ENCODE data around the gene PLA2R1. TPM values are rescaled to one million over a fixed set of nuclear protein-coding genes. Genes with fewer than 3 reads are reported as not detected.

Gene PLA2R1
- total and polyA plus RNA-seq, 10 of the 15 experiments (the other 5 are each of a cell fraction or from before 2014, with no cell fraction given), result 0.01 to 0.05 (median 0.02) TPM; not detected in 6

DNA sequence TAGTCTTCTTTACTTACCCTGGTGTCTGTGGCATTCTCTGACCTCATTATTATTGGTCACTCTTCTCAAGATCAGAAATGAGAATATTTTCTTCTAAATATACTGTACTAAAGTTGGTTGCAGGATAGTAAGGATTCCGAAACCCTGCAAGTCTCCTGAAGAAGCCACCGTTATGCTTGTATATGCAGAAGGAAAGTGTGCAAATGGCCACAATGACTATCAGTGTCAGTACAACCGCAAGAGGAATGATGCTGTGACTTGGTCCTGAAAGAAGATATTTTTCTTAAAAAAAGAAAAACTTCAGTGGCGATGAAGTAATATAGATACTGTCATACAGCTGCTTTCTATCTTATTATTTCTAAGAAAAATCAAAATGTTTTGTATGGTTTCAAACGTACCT, 120.7 kb downstream of the PLA2R1 start:
- TF ChIP-seq, protein P1, sequence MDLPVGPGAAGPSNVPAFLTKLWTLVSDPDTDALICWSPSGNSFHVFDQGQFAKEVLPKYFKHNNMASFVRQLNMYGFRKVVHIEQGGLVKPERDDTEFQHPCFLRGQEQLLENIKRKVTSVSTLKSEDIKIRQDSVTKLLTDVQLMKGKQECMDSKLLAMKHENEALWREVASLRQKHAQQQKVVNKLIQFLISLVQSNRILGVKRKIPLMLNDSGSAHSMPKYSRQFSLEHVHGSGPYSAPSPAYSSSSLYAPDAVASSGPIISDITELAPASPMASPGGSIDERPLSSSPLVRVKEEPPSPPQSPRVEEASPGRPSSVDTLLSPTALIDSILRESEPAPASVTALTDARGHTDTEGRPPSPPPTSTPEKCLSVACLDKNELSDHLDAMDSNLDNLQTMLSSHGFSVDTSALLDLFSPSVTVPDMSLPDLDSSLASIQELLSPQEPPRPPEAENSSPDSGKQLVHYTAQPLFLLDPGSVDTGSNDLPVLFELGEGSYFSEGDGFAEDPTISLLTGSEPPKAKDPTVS (IDR thresholded peaks at IDR 0.05; ENCODE audit: low read depth, low read length), result no peak
- TF ChIP-seq CEBPB (IDR thresholded peaks at IDR 0.05; ENCODE audit: borderline replicate concordance in 1 of 2, low read depth in 2 of 2, low read length in 2 of 2), result no peak
- no peak for TF ChIP-seq PML (IDR thresholded peaks at IDR 0.05; ENCODE audit: low read length)
- no peaks in the 10 kb centered on the region for H3K79me2 ChIP-seq (ENCODE audit: control insufficient read depth, insufficient read depth, low read length)
- H3K4me1 ChIP-seq (ENCODE audit: control insufficient read depth, insufficient read depth, low read length), result no peaks in the 10 kb centered on the region
- no peak overlapping the region for H2AFZ ChIP-seq (ENCODE audit: control insufficient read depth, low read depth, low read length)
- in situ Hi-C loops (cut with MboI), result no loop called here
- ChIA-PET SMC1A (ENCODE audit: uncharacterized antibody, unreplicated experiment) (interaction anchor here (0.8 to 51.7 kb wide), 3 partner anchors 40 to 801 kb away, joined by 3 to 1536 read pairs (median 4); partner anchors contain the start of gene LY75), POLR2A (no interaction called here), RAD21 (ENCODE audit: unreplicated experiment) (interaction anchor here (1.3 to 3.8 kb wide), 2 partner anchors 26 to 42 kb away, joined by 3 to 28 read pairs; no protein-coding TSS in a partner anchor), CTCF (interaction anchor here (0.7 to 6.3 kb wide), 6 partner anchors 14 to 228 kb away, joined by 3 to 72 read pairs (median 12); partner anchors contain the start of gene MARCHF7)
- H4K20me1 ChIP-seq (ENCODE audit: control insufficient read depth, insufficient read depth), result no peaks in the 10 kb centered on the region
- DNase-seq (ENCODE audit: low read depth, low spot score) (no peak), ATAC-seq (no peak), FAIRE-seq (no peak)
- no TSS peak for BruUV-seq (replicated peaks)
- 91% methylated on average over 5 of the region's 5 CpGs for WGBS (ENCODE audit: insufficient coverage, insufficient replicate concordance, low lambda C conversion rate, missing lambda C conversion rate)
- intact Hi-C loops (cut with micrococcal nuclease; ENCODE audit: unreplicated experiment), result loop anchor here (5.0 kb wide), 1 partner anchor 79 kb away; no protein-coding TSS in a partner anchor
- H3K27ac ChIP-seq (ENCODE audit: control insufficient read depth, insufficient read depth), result no peak overlapping the region
- H3K4me3 ChIP-seq, result no peak overlapping the region
- no peak overlapping the region for H3K4me2 ChIP-seq (ENCODE audit: control insufficient read depth, insufficient read depth)
- H3K36me3 ChIP-seq (ENCODE audit: control insufficient read depth in 2 of 2, insufficient read depth in 2 of 2, low read length in 1 of 2), result no peaks in the 10 kb centered on the region
- H3K9ac ChIP-seq (ENCODE audit: control insufficient read depth, insufficient read depth, low read length), result no peak overlapping the region
- no peaks in the 10 kb centered on the region for H3K9me3 ChIP-seq (replicated peaks; ENCODE audit: control insufficient read depth, insufficient read depth, low read length)
- H3K27me3 ChIP-seq (replicated peaks in 1 of 2; ENCODE audit: control insufficient read depth in 2 of 2, insufficient read depth in 2 of 2, low read length in 1 of 2), result no peaks in the 10 kb centered on the region

DNA sequence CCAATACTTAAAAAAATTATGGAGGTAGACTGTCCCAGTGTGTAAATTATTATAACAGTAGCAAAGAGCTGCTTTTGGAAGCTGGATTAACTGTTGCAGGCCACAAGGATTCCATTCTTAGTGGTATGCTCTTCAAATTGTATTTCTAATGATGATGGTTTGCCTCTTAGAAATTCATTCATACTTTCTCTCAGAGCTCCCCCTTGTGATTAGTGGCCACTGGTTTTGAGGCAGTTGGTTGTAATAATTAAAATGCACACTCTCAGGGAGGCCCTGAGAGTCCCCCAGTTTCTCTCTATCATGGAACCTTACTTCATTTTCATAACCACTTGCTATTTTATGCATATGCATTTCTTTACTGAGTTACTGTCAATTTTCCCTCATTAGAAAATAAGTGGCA, 122.5 kb downstream of the PLA2R1 start:
- H3K4me3 ChIP-seq, result no peak overlapping the region
- FAIRE-seq (no peak), DNase-seq (ENCODE audit: low read depth, low spot score) (peak; percentile 32), ATAC-seq (peak; percentile 94)
- no TSS peak for BruUV-seq (replicated peaks)
- peaks cover 1% of the 10 kb centered on the region; the same call in 2 of the 3 replicates for H3K9me3 ChIP-seq (replicated peaks; ENCODE audit: control insufficient read depth, insufficient read depth, low read length)
- no peak overlapping the region for H3K9ac ChIP-seq (ENCODE audit: control insufficient read depth, insufficient read depth, low read length)
- H3K79me2 ChIP-seq (ENCODE audit: control insufficient read depth, insufficient read depth, low read length), result no peaks in the 10 kb centered on the region
- H3K4me1 ChIP-seq (ENCODE audit: control insufficient read depth, insufficient read depth, low read length), result 0 out of 2 replicates have a peak, but pooled peaks cover 1% of the 10 kb centered on the region
- intact Hi-C loops (cut with micrococcal nuclease; ENCODE audit: unreplicated experiment) (loop anchor here (5.0 to 10.0 kb wide), 2 partner anchors 78 to 325 kb away; partner anchors contain the start of gene BAZ2B), in situ Hi-C loops (cut with MboI) (no loop called here)
- H2AFZ ChIP-seq (ENCODE audit: control insufficient read depth, low read depth, low read length), result no peak overlapping the region
- H3K4me2 ChIP-seq (ENCODE audit: control insufficient read depth, insufficient read depth), result no peak overlapping the region
- SMC1A ChIA-PET (ENCODE audit: uncharacterized antibody, unreplicated experiment), result interaction anchor here (0.7 to 51.7 kb wide), 35 partner anchors 9 to 1037 kb away, joined by 3 to 1536 read pairs (median 6); partner anchors contain the start of genes CD302 and LY75
- CTCF ChIA-PET, result interaction anchor here (0.6 to 6.3 kb wide), 41 partner anchors 8 to 806 kb away, joined by 3 to 72 read pairs (median 6); partner anchors contain the start of genes LY75 and MARCHF7
- H4K20me1 ChIP-seq (ENCODE audit: control insufficient read depth, insufficient read depth), result no peaks in the 10 kb centered on the region
- H3K27me3 ChIP-seq (replicated peaks in 1 of 2; ENCODE audit: control insufficient read depth in 2 of 2, insufficient read depth in 2 of 2, low read length in 1 of 2), result no peaks in the 10 kb centered on the region
- H3K36me3 ChIP-seq (ENCODE audit: control insufficient read depth in 2 of 2, insufficient read depth in 2 of 2, low read length in 1 of 2), result no peaks in the 10 kb centered on the region
- POLR2A ChIA-PET, result interaction anchor here (0.6 to 46.2 kb wide), 6 partner anchors 28 to 228 kb away, joined by 3 to 840 read pairs (median 3); partner anchors contain the start of genes LY75 and MARCHF7
- H3K27ac ChIP-seq (ENCODE audit: control insufficient read depth, insufficient read depth), result no peak overlapping the region
- RAD21 ChIA-PET (ENCODE audit: unreplicated experiment), result interaction anchor here (0.7 to 5.2 kb wide), 32 partner anchors 14 to 1037 kb away, joined by 3 to 45 read pairs (median 6); partner anchors contain the start of genes LY75 and MARCHF7
- TF ChIP-seq NR2C2 (IDR thresholded peaks at IDR 0.05; ENCODE audit: borderline replicate concordance, control insufficient read depth, insufficient read length, low read depth), result no peak
- no peak for TF ChIP-seq NFYA (IDR thresholded peaks at IDR 0.05; ENCODE audit: borderline replicate concordance, low read depth, low read length)
- no peak for TF ChIP-seq LARP7 (IDR thresholded peaks at IDR 0.05)
- TF ChIP-seq, protein P2, sequence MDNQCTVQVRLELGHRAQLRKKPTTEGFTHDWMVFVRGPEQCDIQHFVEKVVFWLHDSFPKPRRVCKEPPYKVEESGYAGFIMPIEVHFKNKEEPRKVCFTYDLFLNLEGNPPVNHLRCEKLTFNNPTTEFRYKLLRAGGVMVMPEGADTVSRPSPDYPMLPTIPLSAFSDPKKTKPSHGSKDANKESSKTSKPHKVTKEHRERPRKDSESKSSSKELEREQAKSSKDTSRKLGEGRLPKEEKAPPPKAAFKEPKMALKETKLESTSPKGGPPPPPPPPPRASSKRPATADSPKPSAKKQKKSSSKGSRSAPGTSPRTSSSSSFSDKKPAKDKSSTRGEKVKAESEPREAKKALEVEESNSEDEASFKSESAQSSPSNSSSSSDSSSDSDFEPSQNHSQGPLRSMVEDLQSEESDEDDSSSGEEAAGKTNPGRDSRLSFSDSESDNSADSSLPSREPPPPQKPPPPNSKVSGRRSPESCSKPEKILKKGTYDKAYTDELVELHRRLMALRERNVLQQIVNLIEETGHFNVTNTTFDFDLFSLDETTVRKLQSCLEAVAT (IDR thresholded peaks at IDR 0.05), result no peak
- TF ChIP-seq SREBF1 (IDR thresholded peaks at IDR 0.05; ENCODE audit: low read length), result no peak
- no peak for TF ChIP-seq MEF2B (IDR thresholded peaks at IDR 0.05; ENCODE audit: partially characterized antibody, poor library complexity, severe bottlenecking)
- TF ChIP-seq CHD4 (IDR thresholded peaks at IDR 0.05), result no peak
- TF ChIP-seq, protein P3, sequence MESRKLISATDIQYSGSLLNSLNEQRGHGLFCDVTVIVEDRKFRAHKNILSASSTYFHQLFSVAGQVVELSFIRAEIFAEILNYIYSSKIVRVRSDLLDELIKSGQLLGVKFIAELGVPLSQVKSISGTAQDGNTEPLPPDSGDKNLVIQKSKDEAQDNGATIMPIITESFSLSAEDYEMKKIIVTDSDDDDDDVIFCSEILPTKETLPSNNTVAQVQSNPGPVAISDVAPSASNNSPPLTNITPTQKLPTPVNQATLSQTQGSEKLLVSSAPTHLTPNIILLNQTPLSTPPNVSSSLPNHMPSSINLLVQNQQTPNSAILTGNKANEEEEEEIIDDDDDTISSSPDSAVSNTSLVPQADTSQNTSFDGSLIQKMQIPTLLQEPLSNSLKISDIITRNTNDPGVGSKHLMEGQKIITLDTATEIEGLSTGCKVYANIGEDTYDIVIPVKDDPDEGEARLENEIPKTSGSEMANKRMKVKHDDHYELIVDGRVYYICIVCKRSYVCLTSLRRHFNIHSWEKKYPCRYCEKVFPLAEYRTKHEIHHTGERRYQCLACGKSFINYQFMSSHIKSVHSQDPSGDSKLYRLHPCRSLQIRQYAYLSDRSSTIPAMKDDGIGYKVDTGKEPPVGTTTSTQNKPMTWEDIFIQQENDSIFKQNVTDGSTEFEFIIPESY (IDR thresholded peaks at IDR 0.05), result no peak
